Measurements from ENCODE around the gene ENAH. TPM values are rescaled to one million over a fixed set of nuclear protein-coding genes. Genes with fewer than 3 reads are reported as not detected.

The ENAH gene
- total and polyA plus RNA-seq, 7 experiments from 2014 or later = 0.08 to 0.42 (median 0.16) TPM; not detected in 4

DNA sequence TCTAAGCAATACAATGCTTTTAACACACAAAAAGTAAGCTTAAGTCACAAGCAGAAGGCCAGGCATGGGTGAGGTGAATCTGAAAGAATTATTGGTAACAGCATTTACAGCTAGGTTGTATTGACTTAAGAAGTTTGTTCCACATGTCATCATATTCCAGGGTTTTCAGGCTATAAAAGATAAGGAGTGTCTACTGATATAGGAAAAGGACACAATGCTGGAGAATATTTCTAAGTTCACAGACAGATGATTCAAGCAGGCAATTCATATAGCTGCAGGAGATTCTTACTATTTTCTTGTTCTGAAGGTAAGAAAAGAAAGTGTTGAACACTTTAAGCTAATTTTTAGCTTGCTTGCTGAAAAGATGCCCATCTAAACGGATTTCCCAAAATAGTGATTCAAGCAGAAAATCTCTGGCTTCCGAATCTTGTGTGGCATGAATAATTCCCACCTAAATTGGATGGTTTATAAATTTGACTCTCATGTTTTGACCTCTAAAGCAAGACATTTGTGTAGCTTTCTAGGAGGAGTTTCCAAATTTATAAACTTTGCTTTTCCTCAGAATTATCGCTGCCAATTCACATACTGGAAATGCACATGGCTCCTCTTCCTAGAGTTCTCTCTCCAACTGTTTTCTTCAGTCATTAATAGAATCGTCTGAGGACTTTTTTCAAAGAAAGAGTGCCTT, 129.5 kb downstream of the ENAH start:
- Histone ChIP-seq H3K4me3 (ENCODE audit: low read length) (no peak overlapping the region), H3K27ac (ENCODE audit: low read depth, low read length) (no peak overlapping the region), H3K27me3 (ENCODE audit: control insufficient read depth in 2 of 2, insufficient read depth in 2 of 2, low read length in 2 of 2) (no peaks in the 10 kb centered on the region), H3K9me3 (ENCODE audit: control insufficient read depth in 2 of 3, low read length in 3 of 3) (no peaks in the 10 kb centered on the region), H3K4me1 (ENCODE audit: control insufficient read depth in 2 of 2, insufficient read depth in 2 of 2, low read length in 2 of 2) (no peaks in the 10 kb centered on the region), H3K36me3 (ENCODE audit: control insufficient read depth in 2 of 3, insufficient read depth in 3 of 3, low read length in 3 of 3) (no peaks in the 10 kb centered on the region)
- CTCF ChIA-PET = interaction anchor here (1.2 kb wide), 1 partner anchor 9 kb away, joined by 5 read pairs; no protein-coding TSS in a partner anchor
- Mint-ChIP-seq H3K36me3 (no peaks in the 10 kb centered on the region), H3K4me1 (peaks cover 0 to 1% (median 0%) of the 10 kb centered on the region in 7 donors), H3K4me3 (no peak overlapping the region), H3K27me3 (peaks cover 0 to 18% (median 0%) of the 10 kb centered on the region in 5 donors), H3K9me3 (no peaks in the 10 kb centered on the region), H3K27ac (no peak overlapping the region)
- DNase-seq (no peak), ATAC-seq (no peak)
- POLR2A ChIA-PET = no interaction called here
- intact Hi-C loops (cut with micrococcal nuclease) = no loop called here

GRCh38 chr1:225522588-225523262, 130.2 kb downstream of the ENAH start:
- Histone ChIP-seq H3K4me1 (ENCODE audit: control insufficient read depth in 2 of 2, insufficient read depth in 2 of 2, low read length in 2 of 2) (no peaks in the 10 kb centered on the region), H3K4me3 (ENCODE audit: low read length) (no peak overlapping the region), H3K27me3 (ENCODE audit: control insufficient read depth in 2 of 2, insufficient read depth in 2 of 2, low read length in 2 of 2) (no peaks in the 10 kb centered on the region), H3K9me3 (ENCODE audit: control insufficient read depth in 2 of 3, low read length in 3 of 3) (no peaks in the 10 kb centered on the region), H3K27ac (ENCODE audit: low read depth, low read length) (no peak overlapping the region), H3K36me3 (ENCODE audit: control insufficient read depth in 2 of 3, insufficient read depth in 3 of 3, low read length in 3 of 3) (no peaks in the 10 kb centered on the region)
- peaks cover 0 to 1% (median 0%) of the 10 kb centered on the region in 7 donors for H3K4me1 Mint-ChIP-seq
- no peak overlapping the region for H3K27ac Mint-ChIP-seq
- peaks cover 0 to 19% (median 0%) of the 10 kb centered on the region in 5 donors for H3K27me3 Mint-ChIP-seq
- DNase-seq (no peak), ATAC-seq (no peak)
- intact Hi-C loops (cut with micrococcal nuclease) = no loop called here
- POLR2A ChIA-PET = no interaction called here
- no peak overlapping the region for H3K4me3 Mint-ChIP-seq
- no peaks in the 10 kb centered on the region for H3K36me3 Mint-ChIP-seq
- H3K9me3 Mint-ChIP-seq = no peaks in the 10 kb centered on the region
- CTCF ChIA-PET = interaction anchor here (1.2 kb wide), 1 partner anchor 10 kb away, joined by 5 read pairs; no protein-coding TSS in a partner anchor

DNA sequence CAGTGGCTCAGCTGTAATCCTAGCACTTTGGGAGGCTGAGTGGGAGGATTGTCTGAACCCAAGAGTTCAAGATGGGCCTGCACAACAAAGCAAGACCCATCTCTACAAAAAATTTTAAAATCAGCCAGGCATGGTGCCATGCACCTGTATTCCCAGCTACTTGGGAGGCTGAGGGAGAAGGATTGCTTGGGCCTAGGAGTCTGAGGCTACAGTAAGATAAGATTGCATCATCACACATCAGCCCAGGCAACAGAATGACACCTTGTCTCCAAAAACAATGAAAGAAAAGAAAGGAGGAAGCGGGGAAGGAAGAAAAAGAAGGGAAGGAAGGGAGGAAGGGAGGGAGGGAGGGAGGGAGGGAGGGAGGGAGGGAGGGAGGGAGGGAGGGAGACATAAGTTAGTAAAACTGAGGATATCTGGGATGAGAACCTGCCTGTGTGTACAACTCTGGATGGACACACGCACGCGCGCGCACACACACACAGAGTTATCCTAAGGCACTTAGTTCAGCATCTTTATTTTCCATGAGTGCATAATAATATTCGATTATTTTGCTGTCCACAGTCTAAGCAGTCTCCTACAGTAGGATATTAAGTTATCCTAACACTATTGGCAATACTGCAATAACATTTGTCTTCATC, 132.2 kb downstream of the ENAH start:
- peaks cover 0 to 1% (median 0%) of the 10 kb centered on the region in 7 donors for H3K4me1 Mint-ChIP-seq
- H3K36me3 ChIP-seq (ENCODE audit: control insufficient read depth in 2 of 3, insufficient read depth in 3 of 3, low read length in 3 of 3) = no peaks in the 10 kb centered on the region
- H3K27me3 Mint-ChIP-seq = peaks cover 0 to 23% (median 0%) of the 10 kb centered on the region in 5 donors
- CTCF ChIA-PET = interaction anchor here (0.7 kb wide), 1 partner anchor 195 kb away, joined by 4 read pairs; no protein-coding TSS in a partner anchor
- H3K27ac ChIP-seq (ENCODE audit: low read depth, low read length) = no peak overlapping the region
- H3K36me3 Mint-ChIP-seq = no peaks in the 10 kb centered on the region
- H3K4me1 ChIP-seq (ENCODE audit: control insufficient read depth in 2 of 2, insufficient read depth in 2 of 2, low read length in 2 of 2) = no peaks in the 10 kb centered on the region
- ATAC-seq (no peak), DNase-seq (no peak)
- H3K4me3 ChIP-seq (ENCODE audit: low read length) = no peak overlapping the region
- POLR2A ChIA-PET = no interaction called here
- no peaks in the 10 kb centered on the region for H3K9me3 Mint-ChIP-seq
- no peaks in the 10 kb centered on the region for H3K9me3 ChIP-seq (ENCODE audit: control insufficient read depth in 2 of 3, low read length in 3 of 3)
- H3K4me3 Mint-ChIP-seq = no peak overlapping the region
- H3K27me3 ChIP-seq (ENCODE audit: control insufficient read depth in 2 of 2, insufficient read depth in 2 of 2, low read length in 2 of 2) = no peaks in the 10 kb centered on the region
- peak overlapping the region in 1 of 9 donors; percentile 36 for H3K27ac Mint-ChIP-seq
- intact Hi-C loops (cut with micrococcal nuclease) = no loop called here

DNA sequence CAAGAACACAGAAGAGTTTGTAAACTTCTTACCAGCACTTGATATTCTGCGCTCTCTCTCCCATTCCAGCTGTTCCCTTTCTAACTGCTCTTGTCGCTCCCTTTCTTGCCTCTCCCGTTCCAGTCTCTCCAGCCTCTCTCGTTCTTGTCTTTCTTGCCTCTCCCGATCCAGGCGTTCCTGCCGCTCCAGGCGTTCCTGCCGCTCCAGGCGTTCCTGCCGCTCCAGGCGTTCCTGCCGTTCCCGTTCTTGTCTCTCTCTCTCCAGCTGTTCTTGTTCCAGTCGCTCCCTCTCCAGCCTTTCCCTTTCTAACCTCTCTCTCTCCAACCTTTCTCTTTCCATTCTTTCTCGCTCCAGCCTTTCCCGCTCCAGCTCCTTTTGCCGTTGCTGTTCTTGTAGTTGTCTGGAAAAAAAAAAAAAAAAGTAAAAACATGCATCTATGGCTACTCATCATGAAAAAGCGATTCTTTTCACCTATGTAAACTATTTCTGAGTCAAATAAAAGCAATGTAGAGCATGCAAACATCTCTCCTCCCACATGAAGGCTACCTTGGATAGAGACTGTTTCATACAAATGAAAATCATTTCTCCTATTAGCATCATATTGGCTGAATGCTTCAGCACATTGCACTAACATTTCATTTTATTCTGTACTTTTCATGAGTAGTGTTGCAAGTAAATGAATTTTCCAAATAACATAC, 133.6 kb downstream of the ENAH start:
- Mint-ChIP-seq H3K4me3 (no peak overlapping the region), H3K27me3 (peaks cover 0 to 18% (median 0%) of the 10 kb centered on the region in 5 donors), H3K4me1 (peaks cover 0 to 1% (median 0%) of the 10 kb centered on the region in 7 donors), H3K27ac (no peak overlapping the region), H3K36me3 (no peaks in the 10 kb centered on the region), H3K9me3 (no peaks in the 10 kb centered on the region)
- H3K4me1 ChIP-seq (ENCODE audit: control insufficient read depth in 2 of 2, insufficient read depth in 2 of 2, low read length in 2 of 2) = no peaks in the 10 kb centered on the region
- POLR2A ChIA-PET = no interaction called here
- intact Hi-C loops (cut with micrococcal nuclease) = no loop called here
- ATAC-seq (no peak), DNase-seq (no peak)
- CTCF ChIA-PET = interaction anchor here (0.7 kb wide), 1 partner anchor 611 kb away, joined by 5 read pairs; no protein-coding TSS in a partner anchor
- no peak overlapping the region for H3K4me3 ChIP-seq (ENCODE audit: low read length)
- H3K27me3 ChIP-seq (ENCODE audit: control insufficient read depth in 2 of 2, insufficient read depth in 2 of 2, low read length in 2 of 2) = no peaks in the 10 kb centered on the region
- H3K36me3 ChIP-seq (ENCODE audit: control insufficient read depth in 2 of 3, insufficient read depth in 3 of 3, low read length in 3 of 3) = no peaks in the 10 kb centered on the region
- no peak overlapping the region for H3K27ac ChIP-seq (ENCODE audit: low read depth, low read length)
- no peaks in the 10 kb centered on the region for H3K9me3 ChIP-seq (ENCODE audit: control insufficient read depth in 2 of 3, low read length in 3 of 3)

- no peak overlapping the region for H3K4me3 Mint-ChIP-seq
- Histone ChIP-seq H3K4me3 (ENCODE audit: low read length) (no peak overlapping the region), H3K9me3 (ENCODE audit: control insufficient read depth in 2 of 3, low read length in 3 of 3) (no peaks in the 10 kb centered on the region), H3K27ac (ENCODE audit: low read depth, low read length) (no peak overlapping the region), H3K4me1 (ENCODE audit: control insufficient read depth in 2 of 2, insufficient read depth in 2 of 2, low read length in 2 of 2) (no peaks in the 10 kb centered on the region), H3K36me3 (ENCODE audit: control insufficient read depth in 2 of 3, insufficient read depth in 3 of 3, low read length in 3 of 3) (no peaks in the 10 kb centered on the region), H3K27me3 (ENCODE audit: control insufficient read depth in 2 of 2, insufficient read depth in 2 of 2, low read length in 2 of 2) (no peaks in the 10 kb centered on the region)
- peaks cover 0 to 21% (median 0%) of the 10 kb centered on the region in 5 donors for H3K27me3 Mint-ChIP-seq
- H3K36me3 Mint-ChIP-seq = no peaks in the 10 kb centered on the region
- ChIA-PET CTCF (no interaction called here), POLR2A (no interaction called here)
- no peaks in the 10 kb centered on the region for H3K9me3 Mint-ChIP-seq
- H3K4me1 Mint-ChIP-seq = no peaks in the 10 kb centered on the region
- no peak for DNase-seq
- ATAC-seq = peak; percentile 48
- intact Hi-C loops (cut with micrococcal nuclease) = no loop called here
- no peak overlapping the region for H3K27ac Mint-ChIP-seq
These were observed 135.2 kb downstream of the ENAH start for GRCh38 chr1:225517697-225518096.

- no peaks in the 10 kb centered on the region for H3K36me3 ChIP-seq (ENCODE audit: control insufficient read depth in 2 of 3, insufficient read depth in 3 of 3, low read length in 3 of 3)
- DNase-seq = no peak
- ATAC-seq = no peak
- Mint-ChIP-seq H3K9me3 (no peaks in the 10 kb centered on the region), H3K4me3 (no peak overlapping the region), H3K4me1 (no peaks in the 10 kb centered on the region), H3K36me3 (no peaks in the 10 kb centered on the region), H3K27me3 (peaks cover 0 to 23% (median 0%) of the 10 kb centered on the region in 5 donors), H3K27ac (no peak overlapping the region)
- no peak overlapping the region for H3K27ac ChIP-seq (ENCODE audit: low read depth, low read length)
- no peaks in the 10 kb centered on the region for H3K27me3 ChIP-seq (ENCODE audit: control insufficient read depth in 2 of 2, insufficient read depth in 2 of 2, low read length in 2 of 2)
- intact Hi-C loops (cut with micrococcal nuclease) = no loop called here
- H3K4me3 ChIP-seq (ENCODE audit: low read length) = no peak overlapping the region
- CTCF ChIA-PET = no interaction called here
- H3K4me1 ChIP-seq (ENCODE audit: control insufficient read depth in 2 of 2, insufficient read depth in 2 of 2, low read length in 2 of 2) = no peaks in the 10 kb centered on the region
- no peaks in the 10 kb centered on the region for H3K9me3 ChIP-seq (ENCODE audit: control insufficient read depth in 2 of 3, low read length in 3 of 3)
- POLR2A ChIA-PET = no interaction called here
These were observed 135.7 kb downstream of the ENAH start for GRCh38 chr1:225517221-225517620.

Measured in naive thymus-derived CD4-positive, alpha-beta T cell (primary cell).